ENCODE data around the gene COX14. TPM values are rescaled to one million over a fixed set of nuclear protein-coding genes. Genes with fewer than 3 reads are reported as not detected.
A peak's percentile ranks its signal among the peaks of the same experiment; 100 is the strongest.

The COX14 gene
- total and polyA plus RNA-seq, 2 experiments from 2014 or later: 53.4 to 122 TPM

- H3K79me2 ChIP-seq (ENCODE audit: insufficient read depth): no peaks in the 10 kb centered on the region
- WGBS, 2 experiments (ENCODE audit: low coverage in 1 of 2, low lambda C conversion rate in 2 of 2, missing lambda C conversion rate in 2 of 2): 58 to 70% methylated on average over 6 to 7 of the region's 7 CpGs
- H3K4me3 ChIP-seq: no peak overlapping the region
- in situ Hi-C loops (cut with MboI): loop anchor here (25.0 kb wide), 1 partner anchor 211 kb away; no protein-coding TSS in a partner anchor
- H4K20me1 ChIP-seq (ENCODE audit: insufficient read depth): no peaks in the 10 kb centered on the region
- no peak overlapping the region for H3K9ac ChIP-seq
- H3K27ac ChIP-seq: no peak overlapping the region
- no peaks in the 10 kb centered on the region for H3K36me3 ChIP-seq (ENCODE audit: low read depth)
- TF ChIP-seq EZH2phosphoT487 (IDR thresholded peaks at IDR 0.05; ENCODE audit: insufficient read depth, low read depth): no peak
- no peaks in the 10 kb centered on the region for H3K4me1 ChIP-seq (ENCODE audit: insufficient read depth)
- no peaks in the 10 kb centered on the region for H3K27me3 ChIP-seq (replicated peaks; ENCODE audit: insufficient read depth)
- H3K9me3 ChIP-seq (ENCODE audit: low read depth): no peaks in the 10 kb centered on the region
- no peak overlapping the region for H3K4me2 ChIP-seq (ENCODE audit: unreplicated experiment)
- H3F3A ChIP-seq (ENCODE audit: insufficient read depth): no peaks in the 10 kb centered on the region
- no peak for DNase-seq
- no peaks in the 10 kb centered on the region for H3K9me2 ChIP-seq (ENCODE audit: insufficient read depth)
- H2AFZ ChIP-seq: no peak overlapping the region
These were observed 38.8 kb upstream of the COX14 start for GRCh38 chr12:50073206-50073605.

GRCh38 chr12:50073712-50074111 is 38.3 kb upstream of the COX14 start:
- Histone ChIP-seq H3K36me3 (ENCODE audit: low read depth) (no peaks in the 10 kb centered on the region), H3K4me2 (ENCODE audit: unreplicated experiment) (no peak overlapping the region), H2AFZ (no peak overlapping the region), H3K9me3 (ENCODE audit: low read depth) (no peaks in the 10 kb centered on the region), H3K4me1 (ENCODE audit: insufficient read depth) (no peaks in the 10 kb centered on the region), H3K9ac (no peak overlapping the region), H3K9me2 (ENCODE audit: insufficient read depth) (no peaks in the 10 kb centered on the region), H3K79me2 (ENCODE audit: insufficient read depth) (no peaks in the 10 kb centered on the region), H4K20me1 (ENCODE audit: insufficient read depth) (no peaks in the 10 kb centered on the region), H3K4me3 (no peak overlapping the region), H3F3A (ENCODE audit: insufficient read depth) (no peaks in the 10 kb centered on the region), H3K27me3 (replicated peaks; ENCODE audit: insufficient read depth) (no peaks in the 10 kb centered on the region), H3K27ac (no peak overlapping the region)
- no peak for DNase-seq
- 71 to 77% methylated on average over 9 to 10 of the region's 10 CpGs for WGBS, 2 experiments (ENCODE audit: low coverage in 1 of 2, low lambda C conversion rate in 2 of 2, missing lambda C conversion rate in 2 of 2)
- in situ Hi-C loops (cut with MboI): loop anchor here (25.0 kb wide), 1 partner anchor 211 kb away; no protein-coding TSS in a partner anchor
- TF ChIP-seq EZH2phosphoT487 (IDR thresholded peaks at IDR 0.05; ENCODE audit: insufficient read depth, low read depth) (no peak), EZH2 (IDR thresholded peaks at IDR 0.05; ENCODE audit: insufficient read depth, poor library complexity, severe bottlenecking) (no peak)

DNA sequence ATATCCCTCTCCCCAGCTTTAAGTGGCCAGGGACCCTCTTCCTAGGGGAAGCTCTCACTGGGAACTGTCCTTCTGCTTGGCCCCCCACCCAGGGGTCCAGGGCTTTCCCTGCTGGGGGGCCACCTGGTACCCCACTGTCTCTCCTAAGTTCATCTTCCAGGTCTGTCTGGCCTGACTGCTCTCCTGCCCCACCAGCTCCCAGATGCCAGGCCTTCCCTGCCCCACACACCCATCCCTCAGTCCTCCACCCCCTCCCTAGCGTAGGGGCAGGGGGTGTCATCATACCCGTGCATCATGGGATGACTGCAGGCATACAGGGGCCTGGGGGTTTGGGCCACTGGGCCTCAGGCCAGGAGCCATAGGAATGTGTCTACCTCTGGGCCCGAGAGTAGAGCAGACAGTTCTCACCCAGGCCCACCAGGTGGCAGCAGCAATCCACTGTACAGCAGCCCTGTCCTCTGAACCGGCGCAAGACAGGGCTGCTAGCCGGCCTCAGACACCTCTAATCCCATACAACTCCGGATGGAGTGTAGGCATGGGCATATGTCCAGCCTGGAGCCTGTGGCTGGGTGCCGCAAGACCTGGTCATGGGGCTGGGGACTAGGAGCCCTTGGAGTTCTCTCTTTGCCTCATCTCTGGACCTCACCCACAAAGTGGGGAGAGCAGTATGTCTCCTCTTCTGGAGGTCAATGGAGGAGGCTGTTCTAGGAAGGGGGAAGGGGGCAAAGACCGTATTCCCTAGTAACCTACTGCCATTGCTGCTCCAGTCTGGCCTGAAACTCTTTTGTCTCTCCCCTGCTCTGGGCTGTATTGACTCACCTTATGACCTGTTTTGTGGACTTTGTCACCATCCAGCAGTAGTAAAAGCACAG is 36.9 kb upstream of the COX14 start:
- TF ChIP-seq EZH2 (IDR thresholded peaks at IDR 0.05; ENCODE audit: insufficient read depth, poor library complexity, severe bottlenecking) (no peak), EZH2phosphoT487 (IDR thresholded peaks at IDR 0.05; ENCODE audit: insufficient read depth, low read depth) (no peak)
- no peak overlapping the region for H3K4me2 ChIP-seq (ENCODE audit: unreplicated experiment)
- H3K4me3 ChIP-seq: no peak overlapping the region
- no peaks in the 10 kb centered on the region for H3K36me3 ChIP-seq (ENCODE audit: low read depth)
- no peaks in the 10 kb centered on the region for H3K27me3 ChIP-seq (replicated peaks; ENCODE audit: insufficient read depth)
- in situ Hi-C loops (cut with MboI): loop anchor here (25.0 kb wide), 1 partner anchor 213 kb away; no protein-coding TSS in a partner anchor
- 6% methylated on average over 8 to 9 of the region's 9 CpGs for WGBS, 2 experiments (ENCODE audit: low coverage in 1 of 2, low lambda C conversion rate in 2 of 2, missing lambda C conversion rate in 2 of 2)
- H3F3A ChIP-seq (ENCODE audit: insufficient read depth): no peaks in the 10 kb centered on the region
- H3K79me2 ChIP-seq (ENCODE audit: insufficient read depth): no peaks in the 10 kb centered on the region
- no peak overlapping the region for H2AFZ ChIP-seq
- no peak overlapping the region for H3K27ac ChIP-seq
- no peak overlapping the region for H3K9ac ChIP-seq
- no peaks in the 10 kb centered on the region for H3K9me2 ChIP-seq (ENCODE audit: insufficient read depth)
- DNase-seq: peak; percentile 89
- no peaks in the 10 kb centered on the region for H3K4me1 ChIP-seq (ENCODE audit: insufficient read depth)
- no peaks in the 10 kb centered on the region for H3K9me3 ChIP-seq (ENCODE audit: low read depth)
- no peaks in the 10 kb centered on the region for H4K20me1 ChIP-seq (ENCODE audit: insufficient read depth)

DNA sequence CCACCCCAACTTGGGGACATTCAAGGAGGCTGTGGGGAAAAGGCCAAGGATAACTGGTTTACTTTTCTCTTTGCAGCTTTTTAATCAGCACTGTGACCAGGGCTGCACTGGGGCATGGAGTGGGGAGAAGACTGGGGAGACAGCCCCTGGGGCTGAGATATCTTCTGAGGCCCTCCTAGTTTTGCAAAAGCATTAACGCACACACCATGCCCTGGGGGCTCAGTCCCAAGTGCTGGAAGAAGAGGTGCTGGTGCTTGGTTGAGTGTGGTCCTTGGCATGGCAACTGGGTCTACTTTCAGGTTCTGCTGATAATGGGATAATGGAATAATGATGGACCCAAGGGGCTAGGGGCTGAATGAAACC is 36.2 kb upstream of the COX14 start:
- no peak overlapping the region for H3K4me3 ChIP-seq
- in situ Hi-C loops (cut with MboI): no loop called here
- no peak for TF ChIP-seq EZH2 (IDR thresholded peaks at IDR 0.05; ENCODE audit: insufficient read depth, poor library complexity, severe bottlenecking)
- no peak for TF ChIP-seq EZH2phosphoT487 (IDR thresholded peaks at IDR 0.05; ENCODE audit: insufficient read depth, low read depth)
- no peaks in the 10 kb centered on the region for H4K20me1 ChIP-seq (ENCODE audit: insufficient read depth)
- no peak overlapping the region for H3K27ac ChIP-seq
- H3F3A ChIP-seq (ENCODE audit: insufficient read depth): no peaks in the 10 kb centered on the region
- H3K4me2 ChIP-seq (ENCODE audit: unreplicated experiment): no peak overlapping the region
- no peak overlapping the region for H3K9ac ChIP-seq
- no peaks in the 10 kb centered on the region for H3K4me1 ChIP-seq (ENCODE audit: insufficient read depth)
- 95 to 97% methylated on average over 1 of the region's 1 CpG for WGBS, 2 experiments (ENCODE audit: low coverage in 1 of 2, low lambda C conversion rate in 2 of 2, missing lambda C conversion rate in 2 of 2)
- no peaks in the 10 kb centered on the region for H3K36me3 ChIP-seq (ENCODE audit: low read depth)
- H3K9me2 ChIP-seq (ENCODE audit: insufficient read depth): no peaks in the 10 kb centered on the region
- no peaks in the 10 kb centered on the region for H3K79me2 ChIP-seq (ENCODE audit: insufficient read depth)
- H3K27me3 ChIP-seq (replicated peaks; ENCODE audit: insufficient read depth): no peaks in the 10 kb centered on the region
- H3K9me3 ChIP-seq (ENCODE audit: low read depth): no peaks in the 10 kb centered on the region
- H2AFZ ChIP-seq: no peak overlapping the region
- DNase-seq: no peak
